ENCODE measurements around the gene MBNL1.

Gene MBNL1

DNA sequence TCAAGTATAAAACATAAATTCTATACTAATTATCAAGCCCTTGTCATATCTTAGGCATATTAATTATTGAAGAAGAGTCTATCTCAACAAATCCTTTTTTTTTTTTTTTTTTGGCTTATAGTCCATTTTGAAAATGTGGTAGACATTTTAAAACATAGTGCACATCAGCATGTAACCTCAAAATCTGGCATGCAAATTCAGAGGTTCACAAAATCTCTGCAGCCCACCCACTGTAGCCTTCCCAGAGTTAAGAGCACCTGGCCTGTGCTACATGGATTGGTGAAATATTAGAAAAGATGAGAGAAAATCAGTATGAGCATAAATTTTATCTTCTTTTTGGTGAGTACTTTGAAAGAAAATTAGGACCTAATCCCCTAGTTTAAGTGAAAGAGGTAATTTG lies 84.8 kb downstream of the MBNL1 start:
- TF ChIP-seq, protein P1, sequence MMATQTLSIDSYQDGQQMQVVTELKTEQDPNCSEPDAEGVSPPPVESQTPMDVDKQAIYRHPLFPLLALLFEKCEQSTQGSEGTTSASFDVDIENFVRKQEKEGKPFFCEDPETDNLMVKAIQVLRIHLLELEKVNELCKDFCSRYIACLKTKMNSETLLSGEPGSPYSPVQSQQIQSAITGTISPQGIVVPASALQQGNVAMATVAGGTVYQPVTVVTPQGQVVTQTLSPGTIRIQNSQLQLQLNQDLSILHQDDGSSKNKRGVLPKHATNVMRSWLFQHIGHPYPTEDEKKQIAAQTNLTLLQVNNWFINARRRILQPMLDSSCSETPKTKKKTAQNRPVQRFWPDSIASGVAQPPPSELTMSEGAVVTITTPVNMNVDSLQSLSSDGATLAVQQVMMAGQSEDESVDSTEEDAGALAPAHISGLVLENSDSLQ (IDR thresholded peaks at IDR 0.05), result no peak
- TF ChIP-seq FOXK2 (IDR thresholded peaks at IDR 0.05), result no peak
- TF ChIP-seq L3MBTL2 (conservative IDR thresholded peaks at IDR 0.05), result no peak
- no peak for TF ChIP-seq ELF4 (IDR thresholded peaks at IDR 0.05)
- no peak for TF ChIP-seq TARDBP (IDR thresholded peaks at IDR 0.05)
- no peak for TF ChIP-seq ZNF384 (IDR thresholded peaks at IDR 0.05)
- no peak for TF ChIP-seq LEF1 (IDR thresholded peaks at IDR 0.05; ENCODE audit: borderline replicate concordance)
- no peak for TF ChIP-seq SP1 (IDR thresholded peaks at IDR 0.05)
- no peak for TF ChIP-seq NFRKB (IDR thresholded peaks at IDR 0.05)
- no peak for TF ChIP-seq CTBP1 (IDR thresholded peaks at IDR 0.05; ENCODE audit: borderline replicate concordance)
- no peak for TF ChIP-seq HDGF (IDR thresholded peaks at IDR 0.05; ENCODE audit: borderline replicate concordance)
- no peak for TF ChIP-seq SUZ12 (IDR thresholded peaks at IDR 0.05)
- no peak for TF ChIP-seq FOXA1 (IDR thresholded peaks at IDR 0.05)
- no peak for TF ChIP-seq FOXM1 (IDR thresholded peaks at IDR 0.05; ENCODE audit: borderline replicate concordance)
- no peak for TF ChIP-seq ARNT (IDR thresholded peaks at IDR 0.05)
- TF ChIP-seq BHLHE40 (IDR thresholded peaks at IDR 0.05; ENCODE audit: borderline replicate concordance), result no peak
- CTCF ChIA-PET, result no interaction called here
- POLR2A ChIA-PET, result no interaction called here
- no peak for DNase-seq (ENCODE audit: extremely low spot score)

GRCh38 chr3:152355744-152356665 lies 87.3 kb downstream of the MBNL1 start:
- ChIA-PET POLR2A (no interaction called here), CTCF (no interaction called here)
- no peak for TF ChIP-seq LEF1 (IDR thresholded peaks at IDR 0.05; ENCODE audit: borderline replicate concordance)
- no peak for TF ChIP-seq ZNF384 (IDR thresholded peaks at IDR 0.05)
- TF ChIP-seq SP1 (IDR thresholded peaks at IDR 0.05), result no peak
- no peak for TF ChIP-seq TARDBP (IDR thresholded peaks at IDR 0.05)
- TF ChIP-seq ELF4 (IDR thresholded peaks at IDR 0.05), result no peak
- no peak for TF ChIP-seq FOXM1 (IDR thresholded peaks at IDR 0.05; ENCODE audit: borderline replicate concordance)
- no peak for TF ChIP-seq HDGF (IDR thresholded peaks at IDR 0.05; ENCODE audit: borderline replicate concordance)
- TF ChIP-seq ARNT (IDR thresholded peaks at IDR 0.05), result no peak
- TF ChIP-seq, protein P1 (IDR thresholded peaks at IDR 0.05), result no peak
- TF ChIP-seq SUZ12 (IDR thresholded peaks at IDR 0.05), result no peak
- no peak for TF ChIP-seq CTBP1 (IDR thresholded peaks at IDR 0.05; ENCODE audit: borderline replicate concordance)
- TF ChIP-seq NFRKB (IDR thresholded peaks at IDR 0.05), result no peak
- TF ChIP-seq FOXA1 (IDR thresholded peaks at IDR 0.05), result no peak
- TF ChIP-seq L3MBTL2 (conservative IDR thresholded peaks at IDR 0.05), result no peak
- no peak for TF ChIP-seq BHLHE40 (IDR thresholded peaks at IDR 0.05; ENCODE audit: borderline replicate concordance)
- no peak for TF ChIP-seq FOXK2 (IDR thresholded peaks at IDR 0.05)
- DNase-seq (ENCODE audit: extremely low spot score), result no peak

GRCh38 chr3:152356870-152357276 lies 88.1 kb downstream of the MBNL1 start:
- no peak for DNase-seq (ENCODE audit: extremely low spot score)
- ChIA-PET CTCF (no interaction called here), POLR2A (no interaction called here)
- TF ChIP-seq ELF4 (IDR thresholded peaks at IDR 0.05) (no peak), ARNT (IDR thresholded peaks at IDR 0.05) (no peak)

DNA sequence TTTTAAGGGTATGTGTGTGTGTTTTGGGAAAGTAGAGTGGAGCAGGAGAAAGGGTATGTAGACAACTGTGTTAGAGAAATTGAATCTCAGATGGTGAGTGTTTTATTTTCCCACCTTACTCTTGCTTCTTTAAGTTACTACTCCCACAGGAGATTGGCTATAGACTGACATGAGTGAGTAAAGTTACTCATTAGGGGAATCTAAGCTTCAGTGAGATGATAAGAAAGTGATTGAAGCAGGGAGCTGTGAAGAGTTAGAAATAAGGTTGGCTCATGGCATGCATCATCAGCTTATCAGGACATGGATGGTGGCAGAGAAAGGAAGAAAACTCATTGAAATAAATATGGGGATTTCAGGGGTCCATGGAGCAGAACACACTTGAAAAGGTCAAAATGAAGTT lies 88.9 kb downstream of the MBNL1 start:
- CTCF ChIA-PET, result no interaction called here
- DNase-seq (ENCODE audit: extremely low spot score), result no peak
- POLR2A ChIA-PET, result interaction anchor here (0.6 kb wide), 1 partner anchor 89 kb away, joined by 3 read pairs; the partner anchor contains the start of gene MBNL1
- TF ChIP-seq HDGF (IDR thresholded peaks at IDR 0.05; ENCODE audit: borderline replicate concordance), result no peak
- TF ChIP-seq LEF1 (IDR thresholded peaks at IDR 0.05; ENCODE audit: borderline replicate concordance), result no peak
- no peak for TF ChIP-seq ELF4 (IDR thresholded peaks at IDR 0.05)

- POLR2A ChIA-PET, result interaction anchor here (0.9 kb wide), 1 partner anchor 61 kb away, joined by 3 read pairs; no protein-coding TSS in a partner anchor
- CTCF ChIA-PET, result interaction anchor here (1.0 kb wide), 1 partner anchor 54 kb away, joined by 4 read pairs; no protein-coding TSS in a partner anchor
- TF ChIP-seq FOXM1 (IDR thresholded peaks at IDR 0.05; ENCODE audit: borderline replicate concordance) (no peak), FOXK2 (IDR thresholded peaks at IDR 0.05) (no peak), TARDBP (IDR thresholded peaks at IDR 0.05) (no peak), SUZ12 (IDR thresholded peaks at IDR 0.05) (no peak), CTBP1 (IDR thresholded peaks at IDR 0.05; ENCODE audit: borderline replicate concordance) (no peak), ZNF384 (IDR thresholded peaks at IDR 0.05) (no peak), NFRKB (IDR thresholded peaks at IDR 0.05) (no peak), FOXA1 (IDR thresholded peaks at IDR 0.05) (no peak), ARNT (IDR thresholded peaks at IDR 0.05) (no peak), HDGF (IDR thresholded peaks at IDR 0.05; ENCODE audit: borderline replicate concordance) (no peak), SP1 (IDR thresholded peaks at IDR 0.05) (no peak)
- DNase-seq (ENCODE audit: extremely low spot score), result no peak
These were observed 90.9 kb downstream of the MBNL1 start for GRCh38 chr3:152359385-152360248.

DNA sequence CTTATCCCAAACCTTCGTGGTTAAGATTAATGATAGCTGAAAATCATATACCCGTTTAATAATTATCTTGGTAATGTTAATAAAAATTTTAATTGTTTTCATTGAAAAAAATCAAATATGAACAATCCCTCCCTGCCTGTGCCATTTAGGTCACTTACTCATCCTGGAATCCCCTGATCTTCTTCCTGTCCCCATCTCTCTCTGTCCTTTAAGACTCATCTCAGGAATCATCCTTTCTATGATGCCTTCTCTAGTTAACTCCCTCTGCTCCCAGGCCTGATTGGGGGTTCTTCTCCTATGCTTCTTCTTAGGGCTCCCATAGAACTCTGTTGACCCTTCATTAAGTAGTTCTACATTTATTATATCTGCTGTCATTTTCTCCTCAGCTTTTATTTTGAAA lies 91.6 kb downstream of the MBNL1 start:
- POLR2A ChIA-PET, result interaction anchor here (0.9 kb wide), 1 partner anchor 62 kb away, joined by 3 read pairs; no protein-coding TSS in a partner anchor

More for the DNA sequence above, 91.6 kb downstream of the MBNL1 start:
- no peak for TF ChIP-seq FOXM1 (IDR thresholded peaks at IDR 0.05; ENCODE audit: borderline replicate concordance)
- no peak for TF ChIP-seq ELF4 (IDR thresholded peaks at IDR 0.05)
- TF ChIP-seq FOXA1 (IDR thresholded peaks at IDR 0.05), result no peak
- TF ChIP-seq LEF1 (IDR thresholded peaks at IDR 0.05; ENCODE audit: borderline replicate concordance), result no peak
- TF ChIP-seq NFRKB (IDR thresholded peaks at IDR 0.05), result no peak
- TF ChIP-seq ARNT (IDR thresholded peaks at IDR 0.05), result no peak
- no peak for TF ChIP-seq TARDBP (IDR thresholded peaks at IDR 0.05)
- TF ChIP-seq BHLHE40 (IDR thresholded peaks at IDR 0.05; ENCODE audit: borderline replicate concordance), result no peak
- no peak for TF ChIP-seq SUZ12 (IDR thresholded peaks at IDR 0.05)
- no peak for TF ChIP-seq SP1 (IDR thresholded peaks at IDR 0.05)
- no peak for TF ChIP-seq HDGF (IDR thresholded peaks at IDR 0.05; ENCODE audit: borderline replicate concordance)
- no peak for TF ChIP-seq ZNF384 (IDR thresholded peaks at IDR 0.05)
- TF ChIP-seq L3MBTL2 (conservative IDR thresholded peaks at IDR 0.05), result no peak
- TF ChIP-seq, protein P1 (IDR thresholded peaks at IDR 0.05), result no peak
- no peak for TF ChIP-seq FOXK2 (IDR thresholded peaks at IDR 0.05)
- TF ChIP-seq CTBP1 (IDR thresholded peaks at IDR 0.05; ENCODE audit: borderline replicate concordance), result no peak
- no peak for DNase-seq (ENCODE audit: extremely low spot score)
- CTCF ChIA-PET, result interaction anchor here (1.0 kb wide), 1 partner anchor 55 kb away, joined by 4 read pairs; no protein-coding TSS in a partner anchor

Measured in HEK293T (cell line).